Testis (tissue), 2 donors: ENCODE measurements around the gene CDC16.

Experiments
- CTCF ChIP-seq, 3 experiments: fragments of 450-650 bp in 2 of 3; fragments of 200-600 bp in 1 of 3; sonication (generic) in 1 of 3; IDR thresholded peaks; one replicate each; pipeline ENCODE4 v1.5.1; 2016 to 2019; ENCODE audit warnings: antibody characterized with exemption in 3 of 3, mild to moderate bottlenecking in 2 of 3, moderate library complexity in 1 of 3
- POLR2A ChIP-seq: fragments of 450-650 bp; IDR thresholded peaks from one replicate; pipeline ENCODE4 v1.6.1; 2017; ENCODE audit warnings: antibody characterized with exemption, mild to moderate bottlenecking, moderate library complexity

GRCh38 chr13:114208134-114208533, 26.6 kb upstream of the CDC16 start:
- TF ChIP-seq CTCF (IDR thresholded peaks at IDR 0.05): no peak
- TF ChIP-seq POLR2A: no peak
